Mucosa of rectum (tissue), 2 donors: ENCODE measurements around the gene SLC1A7.

Source experiments
- H3K27ac ChIP-seq, 2 donors: one replicate each; pipeline ENCODE4 v1.7.0; 2013; ENCODE audit warnings: inconsistent platforms in 2 of 2, low read depth in 2 of 2, low read length in 2 of 2
- H3K27me3 ChIP-seq, 2 donors: one replicate each; pipeline ENCODE4 v1.7.0; 2013; ENCODE audit warnings: low read length in 2 of 2; ENCODE audit not compliant: control insufficient read depth in 2 of 2, insufficient read depth in 2 of 2
- H3K36me3 ChIP-seq, 2 donors: one replicate each; pipeline ENCODE4 v1.7.0; 2013; ENCODE audit warnings: low read length in 2 of 2; ENCODE audit not compliant: control insufficient read depth in 2 of 2, insufficient read depth in 2 of 2
- H3K4me1 ChIP-seq, 2 donors: one replicate each; pipeline ENCODE4 v1.7.0; 2013; ENCODE audit warnings: low read length in 2 of 2, mild to moderate bottlenecking in 1 of 2; ENCODE audit not compliant: control insufficient read depth in 2 of 2, insufficient read depth in 2 of 2
- H3K4me3 ChIP-seq, 2 donors: one replicate each; pipeline ENCODE4 v1.7.0; 2013; ENCODE audit warnings: low read length in 2 of 2
- H3K9ac ChIP-seq, 2 donors: one replicate each; pipeline ENCODE4 v1.7.0; 2013; ENCODE audit warnings: low read length in 2 of 2, low read depth in 1 of 2, mild to moderate bottlenecking in 1 of 2
- H3K9me3 ChIP-seq, 2 donors: one replicate each; pipeline ENCODE4 v1.7.0; 2013; ENCODE audit warnings: low read length in 2 of 2; ENCODE audit not compliant: control insufficient read depth in 2 of 2
- donor health status: healthy.
- donor health status: Normal muscosa, but diverticular disease.

Gene SLC1A7

GRCh38 chr1:53093451-53093754, 49.0 kb downstream of the SLC1A7 start:
- H3K27me3 ChIP-seq, result no peaks in the 10 kb centered on the region
- no peak overlapping the region for H3K27ac ChIP-seq
- no peak overlapping the region for H3K9ac ChIP-seq
- peaks cover 6 to 10% of the 10 kb centered on the region in 2 donors for H3K4me1 ChIP-seq
- H3K36me3 ChIP-seq, result no peaks in the 10 kb centered on the region
- H3K9me3 ChIP-seq, result peaks cover 0 to 2% of the 10 kb centered on the region in 2 donors
- no peak overlapping the region for H3K4me3 ChIP-seq

GRCh38 chr1:53092659-53093450, 49.6 kb downstream of the SLC1A7 start:
- H3K9me3 ChIP-seq, result no peaks in the 10 kb centered on the region
- no peak overlapping the region for H3K9ac ChIP-seq
- no peaks in the 10 kb centered on the region for H3K36me3 ChIP-seq
- H3K27ac ChIP-seq, result no peak overlapping the region
- peaks cover 6 to 10% of the 10 kb centered on the region in 2 donors for H3K4me1 ChIP-seq
- no peak overlapping the region for H3K4me3 ChIP-seq
- no peaks in the 10 kb centered on the region for H3K27me3 ChIP-seq

- H3K36me3 ChIP-seq, result no peaks in the 10 kb centered on the region
These were observed 50.4 kb downstream of the SLC1A7 start for GRCh38 chr1:53091841-53092645.

GRCh38 chr1:53090227-53091147, 52.0 kb downstream of the SLC1A7 start:
- Histone ChIP-seq H3K9me3 (no peaks in the 10 kb centered on the region), H3K27ac (no peak overlapping the region), H3K4me3 (no peak overlapping the region), H3K36me3 (no peaks in the 10 kb centered on the region), H3K9ac (no peak overlapping the region), H3K27me3 (no peaks in the 10 kb centered on the region), H3K4me1 (peaks cover 6 to 10% of the 10 kb centered on the region in 2 donors)

More at GRCh38 chr1:53091841-53092645, 50.4 kb downstream of the SLC1A7 start:
- peaks cover 6 to 10% of the 10 kb centered on the region in 2 donors for H3K4me1 ChIP-seq
- no peak overlapping the region for H3K4me3 ChIP-seq
- no peaks in the 10 kb centered on the region for H3K27me3 ChIP-seq
- no peaks in the 10 kb centered on the region for H3K9me3 ChIP-seq
- no peak overlapping the region for H3K27ac ChIP-seq
- H3K9ac ChIP-seq, result no peak overlapping the region

GRCh38 chr1:53089478-53090226, 52.8 kb downstream of the SLC1A7 start:
- no peak overlapping the region for H3K27ac ChIP-seq
- no peak overlapping the region for H3K9ac ChIP-seq
- no peak overlapping the region for H3K4me3 ChIP-seq
- no peaks in the 10 kb centered on the region for H3K36me3 ChIP-seq
- H3K9me3 ChIP-seq, result no peaks in the 10 kb centered on the region
- H3K27me3 ChIP-seq, result no peaks in the 10 kb centered on the region
- peaks cover 6 to 10% of the 10 kb centered on the region in 2 donors for H3K4me1 ChIP-seq

GRCh38 chr1:53088616-53089300, 53.7 kb downstream of the SLC1A7 start:
- no peaks in the 10 kb centered on the region for H3K27me3 ChIP-seq
- H3K36me3 ChIP-seq, result no peaks in the 10 kb centered on the region
- H3K27ac ChIP-seq, result no peak overlapping the region
- H3K4me1 ChIP-seq, result peaks cover 6 to 10% of the 10 kb centered on the region in 2 donors
- H3K9ac ChIP-seq, result no peak overlapping the region
- no peaks in the 10 kb centered on the region for H3K9me3 ChIP-seq
- no peak overlapping the region for H3K4me3 ChIP-seq

- Histone ChIP-seq H3K4me3 (no peak overlapping the region), H3K4me1 (peaks cover 6 to 10% of the 10 kb centered on the region in 2 donors), H3K9ac (no peak overlapping the region), H3K27me3 (no peaks in the 10 kb centered on the region), H3K36me3 (no peaks in the 10 kb centered on the region), H3K27ac (no peak overlapping the region), H3K9me3 (no peaks in the 10 kb centered on the region)
These were observed 54.8 kb downstream of the SLC1A7 start for GRCh38 chr1:53087332-53088285.

- H3K4me3 ChIP-seq, result no peak overlapping the region
- no peaks in the 10 kb centered on the region for H3K36me3 ChIP-seq
- no peaks in the 10 kb centered on the region for H3K27me3 ChIP-seq
- no peak overlapping the region for H3K9ac ChIP-seq
- H3K4me1 ChIP-seq, result peaks cover 6 to 10% of the 10 kb centered on the region in 2 donors
- H3K27ac ChIP-seq, result no peak overlapping the region
- H3K9me3 ChIP-seq, result no peaks in the 10 kb centered on the region
These were observed 55.9 kb downstream of the SLC1A7 start for GRCh38 chr1:53086491-53087070.
